Measurements from ENCODE around the gene CAMK2D. TPM values are rescaled to one million over a fixed set of nuclear protein-coding genes. Genes with fewer than 3 reads are reported as not detected.

Gene CAMK2D
- total RNA-seq, 2 experiments from 2014 or later, result 29.9 to 32.9 TPM

- no peak overlapping the region for H3K4me3 Mint-ChIP-seq
- H3K4me1 ChIP-seq (ENCODE audit: insufficient read depth, low read length), result peaks cover 3% of the 10 kb centered on the region
- ChIA-PET CTCF (interaction anchor here (1.0 to 2.2 kb wide), 2 partner anchors 12 to 36 kb away, joined by 3 to 4 read pairs; no protein-coding TSS in a partner anchor), POLR2A (no interaction called here)
- no peaks in the 10 kb centered on the region for H3K9me3 ChIP-seq (ENCODE audit: control insufficient read depth in 1 of 2, insufficient read depth in 1 of 2, low read length in 2 of 2)
- no peak overlapping the region for H3K27ac ChIP-seq (ENCODE audit: low read depth in 1 of 2, low read length in 2 of 2)
- H3K36me3 Mint-ChIP-seq (ENCODE audit: low read depth), result no peaks in the 10 kb centered on the region
- H3K4me3 ChIP-seq (ENCODE audit: low read length), result no peak overlapping the region
- H3K27ac Mint-ChIP-seq, result peak overlapping the region; percentile 16
- intact Hi-C loops (cut with DNase I, micrococcal nuclease), result no loop called here
- no peaks in the 10 kb centered on the region for H3K36me3 ChIP-seq (ENCODE audit: insufficient read depth, low read length)
- DNase-seq, result no peak
- peaks cover 80% of the 10 kb centered on the region for H3K4me1 Mint-ChIP-seq (ENCODE audit: low read depth)
- TF ChIP-seq CTCF (IDR thresholded peaks at IDR 0.05), result no peak
- no peak for ATAC-seq (ENCODE audit: poor library complexity)
- no peaks in the 10 kb centered on the region for H3K9me3 Mint-ChIP-seq
- H3K27me3 ChIP-seq (ENCODE audit: control insufficient read depth in 1 of 2, insufficient read depth in 2 of 2, low read length in 2 of 2), result no peaks in the 10 kb centered on the region
- H3K27me3 Mint-ChIP-seq, result no peaks in the 10 kb centered on the region
Measured at GRCh38 chr4:113579360-113579759, 182.2 kb downstream of the CAMK2D start.

DNA sequence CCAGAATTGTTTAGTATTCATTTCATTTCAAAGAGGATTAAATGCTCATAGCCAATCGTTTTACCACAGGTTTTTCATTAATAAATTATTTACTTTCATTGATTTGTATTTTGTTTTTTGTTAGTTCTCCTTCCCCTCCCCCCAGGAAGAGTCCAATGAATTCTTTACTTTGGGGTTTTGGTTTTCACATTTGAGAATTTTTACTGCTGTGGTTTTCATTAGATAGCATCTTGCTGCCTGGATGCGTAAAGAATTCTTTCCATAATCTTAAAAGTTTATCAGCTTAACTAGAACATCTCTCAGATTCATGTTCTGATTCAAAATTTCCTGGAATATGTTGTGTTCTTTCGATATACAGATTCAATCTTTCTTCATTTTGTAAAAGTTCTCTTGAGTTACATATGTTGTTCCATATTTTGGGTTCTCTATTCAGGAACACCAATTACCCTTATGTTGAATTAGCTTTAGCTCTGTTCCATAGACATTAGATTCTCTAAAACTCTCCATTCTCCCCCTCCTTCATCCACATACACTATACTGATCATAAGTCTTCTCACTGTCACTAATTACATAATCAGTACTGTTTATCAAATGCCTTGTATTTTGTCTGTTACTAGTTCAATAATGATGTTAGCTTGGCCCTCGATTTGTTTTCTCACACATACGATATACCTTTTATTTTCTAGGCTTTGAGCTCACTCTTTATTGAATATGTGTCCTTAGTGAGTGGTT is 184.4 kb downstream of the CAMK2D start:
- Mint-ChIP-seq H3K36me3 (ENCODE audit: low read depth) (peaks cover 10% of the 10 kb centered on the region), H3K9me3 (peaks cover 2% of the 10 kb centered on the region), H3K4me1 (ENCODE audit: low read depth) (peaks cover 76% of the 10 kb centered on the region), H3K27me3 (no peaks in the 10 kb centered on the region), H3K27ac (no peak overlapping the region), H3K4me3 (peak overlapping the region; percentile 54)
- Histone ChIP-seq H3K9me3 (ENCODE audit: control insufficient read depth in 1 of 2, insufficient read depth in 1 of 2, low read length in 2 of 2) (no peaks in the 10 kb centered on the region), H3K27me3 (ENCODE audit: control insufficient read depth in 1 of 2, insufficient read depth in 2 of 2, low read length in 2 of 2) (no peaks in the 10 kb centered on the region), H3K4me3 (ENCODE audit: low read length) (no peak overlapping the region), H3K36me3 (ENCODE audit: insufficient read depth, low read length) (no peaks in the 10 kb centered on the region), H3K4me1 (ENCODE audit: insufficient read depth, low read length) (peaks cover 3% of the 10 kb centered on the region), H3K27ac (ENCODE audit: low read depth in 1 of 2, low read length in 2 of 2) (no peak overlapping the region)
- CTCF ChIA-PET, result interaction anchor here (0.7 to 2.8 kb wide), 3 partner anchors 9 to 30 kb away, joined by 3 to 7 read pairs (median 4); no protein-coding TSS in a partner anchor
- no peak for ATAC-seq (ENCODE audit: poor library complexity)
- POLR2A ChIA-PET, result interaction anchor here (0.8 to 1.2 kb wide), 2 partner anchors 183 to 329 kb away, joined by 3 to 4 read pairs; no protein-coding TSS in a partner anchor
- no peak for TF ChIP-seq CTCF (IDR thresholded peaks at IDR 0.05)
- DNase-seq, result no peak
- intact Hi-C loops (cut with DNase I, micrococcal nuclease), result no loop called here

DNA sequence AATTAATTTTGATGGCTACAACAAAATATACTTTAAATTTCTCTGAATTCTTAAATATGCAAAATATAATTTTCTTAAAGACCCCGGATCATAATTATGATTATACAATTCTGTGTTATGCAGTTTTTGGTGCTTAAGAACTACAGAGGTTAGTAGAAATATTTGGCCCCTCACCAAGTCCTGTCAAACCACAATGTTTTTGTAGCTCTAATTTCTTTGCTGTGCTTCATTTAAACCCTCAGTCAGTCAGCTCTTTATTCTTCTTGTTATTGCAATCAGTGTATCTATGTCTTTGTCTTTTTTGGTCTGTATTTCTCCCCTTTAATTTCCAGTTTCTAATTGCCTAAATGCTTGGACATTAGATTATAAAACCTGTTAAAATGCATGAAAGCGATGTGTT is 186.1 kb downstream of the CAMK2D start:
- ChIA-PET CTCF (interaction anchor here (1.2 to 2.8 kb wide), 2 partner anchors 13 to 28 kb away, joined by 3 to 7 read pairs; no protein-coding TSS in a partner anchor), POLR2A (interaction anchor here (1.2 kb wide), 1 partner anchor 11 kb away, joined by 3 read pairs; no protein-coding TSS in a partner anchor)
- intact Hi-C loops (cut with DNase I, micrococcal nuclease), result no loop called here
- H3K9me3 Mint-ChIP-seq, result peaks cover 2% of the 10 kb centered on the region
- peaks cover 10% of the 10 kb centered on the region for H3K36me3 Mint-ChIP-seq (ENCODE audit: low read depth)
- Histone ChIP-seq H3K9me3 (ENCODE audit: control insufficient read depth in 1 of 2, insufficient read depth in 1 of 2, low read length in 2 of 2) (peaks cover 0 to 3% of the 10 kb centered on the region in 2 experiments), H3K4me3 (ENCODE audit: low read length) (no peak overlapping the region), H3K27ac (ENCODE audit: low read depth in 1 of 2, low read length in 2 of 2) (no peak overlapping the region), H3K4me1 (ENCODE audit: insufficient read depth, low read length) (peaks cover 3% of the 10 kb centered on the region), H3K27me3 (ENCODE audit: control insufficient read depth in 1 of 2, insufficient read depth in 2 of 2, low read length in 2 of 2) (no peaks in the 10 kb centered on the region), H3K36me3 (ENCODE audit: insufficient read depth, low read length) (no peaks in the 10 kb centered on the region)
- H3K4me1 Mint-ChIP-seq (ENCODE audit: low read depth), result peaks cover 72% of the 10 kb centered on the region
- DNase-seq (no peak), ATAC-seq (ENCODE audit: poor library complexity) (no peak)
- no peak overlapping the region for H3K27ac Mint-ChIP-seq
- no peak overlapping the region for H3K4me3 Mint-ChIP-seq
- H3K27me3 Mint-ChIP-seq, result no peaks in the 10 kb centered on the region
- TF ChIP-seq CTCF (IDR thresholded peaks at IDR 0.05), result no peak

Data from CD4-positive, alpha-beta T cell (primary cell).